WTC11 (cell line): Measurements from ENCODE around the gene EREG. TPM values are rescaled to one million over a fixed set of nuclear protein-coding genes. Genes with fewer than 3 reads are reported as not detected.

Source experiments
- ATAC-seq: fragments of 200-7000 bp; cut with Tn5 transposase; 2 replicates; pipeline ENCODE4 v1.10.0; 2021; ENCODE audit warnings: mild to moderate bottlenecking, moderate library complexity
- CTCF ChIA-PET: fragments of 300-600 bp; sonication (Branson Sonifier 250); formaldehyde crosslinking; loops from one replicate; lab custom pipeline; 2021; ENCODE audit warnings: antibody characterized with exemption; lab: Charles Lee
- POLR2A ChIA-PET: fragments of 350-600 bp; sonication (Branson Sonifier 250); formaldehyde crosslinking; loops from one replicate; lab custom pipeline; 2021; ENCODE audit warnings: antibody characterized with exemption; lab: Charles Lee
- DNase-seq: peaks from one replicate; pipeline ENCODE4 v3.0.0; 2021; ENCODE audit warnings: low spot score
- H3K27ac Mint-ChIP-seq: 2 replicates; pipeline ENCODE4 v1.8.0; 2021; ENCODE audit warnings: mixed read lengths
- H3K27me3 Mint-ChIP-seq: 2 replicates; pipeline ENCODE4 v1.8.0; 2021; ENCODE audit warnings: low read depth, mild to moderate bottlenecking, moderate library complexity, mixed read lengths
- H3K36me3 Mint-ChIP-seq: 2 replicates; pipeline ENCODE4 v1.8.0; 2021; ENCODE audit warnings: mixed read lengths
- H3K4me1 Mint-ChIP-seq: 2 replicates; pipeline ENCODE4 v1.8.0; 2022; ENCODE audit warnings: mixed read lengths
- H3K4me3 Mint-ChIP-seq: 2 replicates; pipeline ENCODE4 v1.8.0; 2021; ENCODE audit warnings: mild to moderate bottlenecking, moderate library complexity, mixed read lengths
- H3K9me3 Mint-ChIP-seq: 2 replicates; pipeline ENCODE4 v1.8.0; 2021; ENCODE audit warnings: mixed read lengths
- AFF4 ChIP-seq: sonication (generic); formaldehyde crosslinking; IDR thresholded peaks from 2 replicates; pipeline ENCODE4 v1.8.1; 2023; ENCODE audit warnings: mild to moderate bottlenecking, missing genetic modification reagents, borderline replicate concordance
- ARID4B ChIP-seq: sonication (generic); formaldehyde crosslinking; IDR thresholded peaks from 2 replicates; pipeline ENCODE4 v1.8.0; 2023; ENCODE audit warnings: missing genetic modification reagents, mild to moderate bottlenecking, borderline replicate concordance
- EMX1 ChIP-seq: fragments of 250-450 bp; sonication (Bioruptor Pico); IDR thresholded peaks from 2 replicates; pipeline ENCODE4 v1.8.0; 2021; ENCODE audit warnings: mild to moderate bottlenecking
- ESRRA ChIP-seq: sonication (generic); formaldehyde crosslinking; IDR thresholded peaks from 2 replicates; pipeline ENCODE4 v1.8.1; 2022; ENCODE audit warnings: mild to moderate bottlenecking, missing genetic modification reagents, borderline replicate concordance
- FOXJ3 ChIP-seq: sonication (generic); formaldehyde crosslinking; IDR thresholded peaks from 2 replicates; pipeline ENCODE4 v1.9.0; 2021; ENCODE audit warnings: missing genetic modification reagents, mild to moderate bottlenecking, borderline replicate concordance
- FOXP1 ChIP-seq: sonication (generic); formaldehyde crosslinking; IDR thresholded peaks from 2 replicates; pipeline ENCODE4 v1.8.0; 2022; ENCODE audit warnings: missing genetic modification reagents, mild to moderate bottlenecking, moderate library complexity, borderline replicate concordance
- GRHL2 ChIP-seq: fragments of 250-450 bp; sonication (Bioruptor Pico); IDR thresholded peaks from 2 replicates; pipeline ENCODE4 v1.8.0; 2022; ENCODE audit warnings: mild to moderate bottlenecking, moderate library complexity; ENCODE audit not compliant: insufficient replicate concordance, severe bottlenecking
- IRF2 ChIP-seq: sonication (generic); formaldehyde crosslinking; IDR thresholded peaks from 2 replicates; pipeline ENCODE4 v1.8.0; 2022; ENCODE audit warnings: low read depth, missing genetic modification reagents, borderline replicate concordance
- MLX ChIP-seq: sonication (generic); formaldehyde crosslinking; IDR thresholded peaks from 2 replicates; pipeline ENCODE4 v1.8.1; 2023; ENCODE audit warnings: mild to moderate bottlenecking, missing genetic modification reagents, moderate library complexity
- MXD4 ChIP-seq: fragments of 250-450 bp; sonication (Bioruptor Pico); IDR thresholded peaks from 2 replicates; pipeline ENCODE4 v1.8.0; 2021; ENCODE audit warnings: mild to moderate bottlenecking, moderate library complexity, borderline replicate concordance
- MYBL2 ChIP-seq: sonication (generic); formaldehyde crosslinking; IDR thresholded peaks from 2 replicates; pipeline ENCODE4 v1.8.1; 2023; ENCODE audit warnings: mild to moderate bottlenecking, moderate library complexity, missing genetic modification reagents
- NFYB ChIP-seq: sonication (generic); formaldehyde crosslinking; conservative IDR thresholded peaks from 2 replicates; pipeline ENCODE4 v1.8.0; 2022; ENCODE audit warnings: low read depth, missing genetic modification reagents
- PRRX2 ChIP-seq: fragments of 250-450 bp; sonication (Bioruptor Pico); IDR thresholded peaks from 2 replicates; pipeline ENCODE4 v1.8.0; 2021; ENCODE audit warnings: mild to moderate bottlenecking
- ZNF138 ChIP-seq: sonication (generic); formaldehyde crosslinking; conservative IDR thresholded peaks from 2 replicates; pipeline ENCODE4 v1.8.1; 2022; ENCODE audit warnings: mild to moderate bottlenecking, moderate library complexity, missing genetic modification reagents
- ZNF219 ChIP-seq: sonication (generic); formaldehyde crosslinking; IDR thresholded peaks from 2 replicates; pipeline ENCODE4 v1.8.0; 2023; ENCODE audit warnings: missing genetic modification reagents, mild to moderate bottlenecking, borderline replicate concordance
- ZNF317 ChIP-seq: sonication (generic); formaldehyde crosslinking; IDR thresholded peaks from 2 replicates; pipeline ENCODE4 v1.8.1; 2023; ENCODE audit warnings: low read depth, mild to moderate bottlenecking, moderate library complexity, missing genetic modification reagents, borderline replicate concordance
- ZNF396 ChIP-seq: fragments of 250-450 bp; sonication (Bioruptor Pico); IDR thresholded peaks from 2 replicates; pipeline ENCODE4 v1.8.0; 2021; ENCODE audit warnings: mild to moderate bottlenecking, moderate library complexity, borderline replicate concordance
- ZNF512 ChIP-seq: sonication (generic); formaldehyde crosslinking; IDR thresholded peaks from 2 replicates; pipeline ENCODE4 v1.8.1; 2022; ENCODE audit warnings: missing genetic modification reagents, borderline replicate concordance
- ZNF671 ChIP-seq: fragments of 250-450 bp; sonication (Bioruptor Pico); IDR thresholded peaks from 2 replicates; pipeline ENCODE4 v1.8.0; 2021; ENCODE audit warnings: mild to moderate bottlenecking
- total RNA-seq: library from RNA; stranded (reverse); gene quantifications from 3 replicates; pipeline ENCODE4 v1.2.3, GENCODE V29; 2021

Gene EREG
- total RNA-seq, 1 experiment from 2014 or later = 0.09 TPM

- TF ChIP-seq AFF4 = no peak
- TF ChIP-seq, all 79 proteins: peak for 0
These were observed 35.6 kb upstream of the EREG start (continued) for GRCh38 chr4:74329307-74329706.

- Mint-ChIP-seq H3K27ac (no peak overlapping the region), H3K27me3 (no peaks in the 10 kb centered on the region), H3K9me3 (peaks cover 6% of the 10 kb centered on the region), H3K36me3 (no peaks in the 10 kb centered on the region), H3K4me3 (no peak overlapping the region), H3K4me1 (peaks cover 16% of the 10 kb centered on the region)
- TF ChIP-seq MYBL2 (CRISPR knock-in tag) = no peak
- no peak for TF ChIP-seq ESRRA
- TF ChIP-seq ARID4B (CRISPR knock-in tag) = no peak
- TF ChIP-seq ZNF671 (CRISPR knock-in tag) = no peak
- no peak for TF ChIP-seq MXD4 (CRISPR knock-in tag)
- TF ChIP-seq NFYB (CRISPR knock-in tag) = no peak
- no peak for TF ChIP-seq ZNF317 (CRISPR knock-in tag)
- no peak for TF ChIP-seq ZNF396 (CRISPR knock-in tag)
- DNase-seq = no peak
- CTCF ChIA-PET = no interaction called here
- POLR2A ChIA-PET = no interaction called here
- no peak for ATAC-seq
These were observed 34.6 kb upstream of the EREG start for GRCh38 chr4:74330295-74330750.

GRCh38 chr4:74331252-74331651, 33.7 kb upstream of the EREG start:
- ATAC-seq = no peak
- H3K27me3 Mint-ChIP-seq = no peaks in the 10 kb centered on the region
- no peak overlapping the region for H3K27ac Mint-ChIP-seq
- peaks cover 17% of the 10 kb centered on the region for H3K4me1 Mint-ChIP-seq
- CTCF ChIA-PET = interaction anchor here (0.5 kb wide), 1 partner anchor 142 kb away, joined by 5 read pairs; no protein-coding TSS in a partner anchor
- H3K36me3 Mint-ChIP-seq = no peaks in the 10 kb centered on the region
- POLR2A ChIA-PET = no interaction called here
- no peak overlapping the region for H3K4me3 Mint-ChIP-seq
- peaks cover 6% of the 10 kb centered on the region for H3K9me3 Mint-ChIP-seq
- TF ChIP-seq GRHL2 (CRISPR knock-in tag) (no peak), ZNF317 (CRISPR knock-in tag) (no peak), ZNF512 (CRISPR knock-in tag) (no peak), FOXJ3 (CRISPR knock-in tag) (no peak), AFF4 (no peak), MLX (no peak), PRRX2 (no peak), FOXP1 (CRISPR knock-in tag) (no peak), IRF2 (CRISPR knock-in tag) (no peak), ZNF219 (CRISPR knock-in tag) (no peak), EMX1 (CRISPR knock-in tag) (no peak), ZNF138 (CRISPR knock-in tag) (no peak)
- no peak for DNase-seq
